A549 (cell line): ENCODE measurements around the gene EPB41L5. TPM values are rescaled to one million over a fixed set of nuclear protein-coding genes. Genes with fewer than 3 reads are reported as not detected.
"Not testable (repeated sequence)": the region's sequence is repeated elsewhere in the genome, so short reads cannot be mapped to it uniquely, and the experiment has no call there.

ENCODE experiments used
- ATAC-seq, 2 experiments: fragments of 200-7000 bp in 1 of 2; fragments of >200 bp in 1 of 2; cut with Nextera tagmentation in 1 of 2; cut with Tn5 transposase in 1 of 2; 3 replicates each; pipeline versions ENCODE4 v1.8.0 to v1.9.1; 2018 to 2020; ENCODE audit warnings: mild to moderate bottlenecking in 1 of 2, moderate library complexity in 1 of 2
- CTCF ChIA-PET: fragments of 300-600 bp; sonication (Branson Sonifier 250); formaldehyde crosslinking; extraction: SDS; loops from one replicate; lab custom pipeline; 2021; ENCODE audit warnings: antibody characterized with exemption, inconsistent platforms; lab: Yijun Ruan, JAX
- POLR2A ChIA-PET: fragments of 350-600 bp; formaldehyde crosslinking; extraction: SDS; loops from one replicate; lab custom pipeline; 2021; ENCODE audit warnings: antibody characterized with exemption, inconsistent platforms; lab: Yijun Ruan, JAX
- DNase-seq, 2 experiments: peaks; one replicate each; pipeline versions ENCODE4 v3.0.0 to v3.0.0-alpha.2; 2011 to 2016; ENCODE audit warnings: low read depth in 1 of 2, low spot score in 1 of 2
- FAIRE-seq: peaks from 2 replicates; lab custom pipeline; 2011; peaks lifted over from hg19 to GRCh38; lab: Jason Lieb, UNC
- H3K27ac ChIP-seq, 2 experiments: fragments of >200 bp; sonication (Bioruptor Twin); formaldehyde crosslinking; 3 replicates each; pipeline ENCODE4 v1.5.1; 2016 to 2017
- H3K4me1 ChIP-seq: fragments of >200 bp; sonication (Bioruptor Twin); formaldehyde crosslinking; 3 replicates; pipeline ENCODE4 v1.6.1; 2016
- H3K4me2 ChIP-seq: fragments of >200 bp; sonication (Bioruptor Twin); formaldehyde crosslinking; 3 replicates; pipeline ENCODE4 v1.6.1; 2016
- H3K4me3 ChIP-seq: fragments of >200 bp; sonication (Bioruptor Twin); formaldehyde crosslinking; 3 replicates; pipeline ENCODE4 v1.5.1; 2016
- H3K9me3 ChIP-seq: fragments of >200 bp; sonication (Bioruptor Twin); formaldehyde crosslinking; 3 replicates; pipeline ENCODE4 v1.6.1; 2016
- BHLHE40 ChIP-seq: IDR thresholded peaks from 2 replicates; pipeline ENCODE4 v1.6.1; 2012; ENCODE audit warnings: low read depth, low read length, inconsistent platforms
- EHF ChIP-seq: fragments of 250-450 bp; sonication (Bioruptor Pico); IDR thresholded peaks from 2 replicates; pipeline ENCODE4 v1.5.0; 2020; ENCODE audit warnings: mild to moderate bottlenecking
- EP300 ChIP-seq, 2 experiments: fragments of >200 bp; sonication (Bioruptor Twin); formaldehyde crosslinking; IDR thresholded peaks; 2 replicates in 1 of 2; 3 replicates in 1 of 2; pipeline ENCODE4 v1.6.1; 2016 to 2017
- ESRRA ChIP-seq: fragments of 150-350 bp; IDR thresholded peaks from 2 replicates; pipeline ENCODE4 v1.6.1; 2014; ENCODE audit warnings: mild to moderate bottlenecking, low read length, borderline replicate concordance
- FOXS1 ChIP-seq: fragments of 250-450 bp; sonication (Bioruptor Pico); IDR thresholded peaks from 2 replicates; pipeline ENCODE4 v1.5.0; 2020; ENCODE audit warnings: mild to moderate bottlenecking, moderate library complexity
- HDAC2 ChIP-seq: fragments of 200-600 bp; sonication (generic); IDR thresholded peaks from 2 replicates; pipeline ENCODE4 v1.6.1; 2016
- HES2 ChIP-seq: fragments of >200 bp; sonication (Bioruptor Twin); formaldehyde crosslinking; IDR thresholded peaks from 2 replicates; pipeline ENCODE4 v1.6.1; 2016
- HEYL ChIP-seq: fragments of 250-450 bp; sonication (Bioruptor Pico); IDR thresholded peaks from 2 replicates; pipeline ENCODE4 v1.8.0; 2021; ENCODE audit warnings: mild to moderate bottlenecking, moderate library complexity
- HOXB5 ChIP-seq: fragments of 250-450 bp; sonication (Bioruptor Pico); IDR thresholded peaks from 2 replicates; pipeline ENCODE4 v1.5.0; 2020; ENCODE audit warnings: mild to moderate bottlenecking, moderate library complexity
- JUN ChIP-seq, 2 experiments: fragments of >200 bp; sonication (Bioruptor Twin); formaldehyde crosslinking; IDR thresholded peaks; 2 replicates in 1 of 2; 3 replicates in 1 of 2; pipeline ENCODE4 v1.6.1; 2016 to 2017
- KDM1A ChIP-seq: fragments of 200-600 bp; sonication (generic); IDR thresholded peaks from 2 replicates; pipeline ENCODE4 v1.6.1; 2016; ENCODE audit warnings: low read depth, mild to moderate bottlenecking
- NFE2L2 ChIP-seq: fragments of 150-350 bp; conservative IDR thresholded peaks from 2 replicates; pipeline ENCODE4 v1.6.1; 2014; ENCODE audit warnings: low read length
- NR3C1 ChIP-seq: fragments of >200 bp; sonication (Bioruptor Twin); formaldehyde crosslinking; IDR thresholded peaks from 3 replicates; pipeline ENCODE4 v1.6.1; 2017
- POLR2A ChIP-seq: IDR thresholded peaks from 2 replicates; pipeline ENCODE4 v1.6.1; 2012; ENCODE audit warnings: mild to moderate bottlenecking, low read length
- RAD21 ChIP-seq, 2 experiments: fragments of >200 bp in 1 of 2; sonication (Bioruptor Twin) in 1 of 2; formaldehyde crosslinking in 1 of 2; IDR thresholded peaks in 1 of 2; conservative IDR thresholded peaks in 1 of 2; 2 replicates in 1 of 2; 3 replicates in 1 of 2; pipeline ENCODE4 v1.6.1; 2012 to 2018; ENCODE audit warnings: inconsistent platforms in 1 of 2
- RCOR1 ChIP-seq: fragments of 150-350 bp; IDR thresholded peaks from 2 replicates; pipeline ENCODE4 v1.6.1; 2014; ENCODE audit warnings: antibody characterized with exemption, low read length, low read depth
- RNF2 ChIP-seq: fragments of 200-600 bp; sonication (generic); IDR thresholded peaks from 2 replicates; pipeline ENCODE4 v1.6.1; 2016; ENCODE audit warnings: low read depth, mild to moderate bottlenecking, antibody characterized with exemption, moderate library complexity, borderline replicate concordance
- SREBF2 ChIP-seq: fragments of 450-650 bp; IDR thresholded peaks from 2 replicates; pipeline ENCODE4 v1.6.1; 2014; ENCODE audit warnings: mild to moderate bottlenecking, moderate library complexity
- TFCP2L1 ChIP-seq: fragments of 250-450 bp; sonication (Bioruptor Pico); IDR thresholded peaks from 2 replicates; pipeline ENCODE4 v1.5.0; 2021; ENCODE audit warnings: mild to moderate bottlenecking
- USF2 ChIP-seq: fragments of 450-650 bp; IDR thresholded peaks from 2 replicates; pipeline ENCODE4 v1.6.1; 2014; ENCODE audit warnings: antibody characterized with exemption
- ZFP36 ChIP-seq: fragments of 450-650 bp; IDR thresholded peaks from 2 replicates; pipeline ENCODE4 v1.6.1; 2014; ENCODE audit warnings: borderline replicate concordance; ENCODE audit not compliant: partially characterized antibody
- WGBS: methylation state at CpG from one replicate; pipeline ENCODE4 v1.1.6; 2017; ENCODE audit errors: missing lambda C conversion rate; 5-methylcytosine and 5-hydroxymethylcytosine counted together
- polyA plus RNA-seq, 4 experiments: library from polyadenylated mRNA; depleted of rRNA in 3 of 4; stranded (reverse); fragments of >200 nt; fragmentation: RNase III in 1 of 4; extraction: RNeasy Plus Mini Kit Qiagen cat#74134 plus additional on column Dnase treatment in 1 of 4; gene quantifications; 2 replicates in 3 of 4; 3 replicates in 1 of 4; pipeline ENCODE4 v1.2.3, GENCODE V29; 2011 to 2017
- TF ChIP-seq, protein P1 (sequence below): IDR thresholded peaks from 2 replicates; pipeline ENCODE4 v1.6.1; 2012; ENCODE audit warnings: low read depth, borderline replicate concordance

EPB41L5 gene
- polyA plus RNA-seq, 2 of the 4 experiments (the other 2 are of a cell fraction): 5.8 to 33.0 TPM

DNA sequence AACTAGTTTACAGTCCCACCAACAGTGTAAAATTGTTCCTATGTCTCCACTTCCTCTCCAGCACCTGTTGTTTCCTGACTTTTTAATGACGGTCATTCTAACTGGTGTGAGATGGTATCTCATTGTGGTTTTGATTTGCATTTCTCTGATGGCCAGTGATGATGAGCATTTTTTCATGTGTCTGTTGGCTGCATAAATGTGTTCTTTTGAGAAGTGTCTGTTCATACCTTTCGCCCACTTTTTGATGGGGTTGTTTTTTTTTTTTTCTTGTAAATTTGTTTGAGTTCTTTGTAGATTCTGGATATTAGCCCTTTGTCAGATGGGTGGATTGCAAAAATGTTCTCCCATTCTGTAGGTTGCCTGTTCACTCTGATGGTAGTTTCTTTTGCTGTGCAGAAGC, 33.4 kb downstream of the EPB41L5 start:
- FAIRE-seq, ATAC-seq, H3K4me1 ChIP-seq, POLR2A ChIA-PET, H3K27ac ChIP-seq, H3K4me2 ChIP-seq, CTCF ChIA-PET, H3K4me3 ChIP-seq, H3K9me3 ChIP-seq: not testable (repeated sequence)
- WGBS: 95% methylated on average over 2 of the region's 2 CpGs
- DNase-seq: peak in 1 of 2 experiments; percentile 9

GRCh38 chr2:120052597-120052996, 39.7 kb downstream of the EPB41L5 start:
- no peak for ATAC-seq
- DNase-seq: no peak
- no peak overlapping the region for H3K4me3 ChIP-seq
- no peaks in the 10 kb centered on the region for H3K4me1 ChIP-seq
- WGBS: 61% methylated on average over 2 of the region's 2 CpGs
- no peak for TF ChIP-seq HEYL (CRISPR knock-in tag)
- no peak for TF ChIP-seq JUN (IDR thresholded peaks at IDR 0.05)
- TF ChIP-seq KDM1A: no peak
- no peak for TF ChIP-seq ESRRA
- TF ChIP-seq NFE2L2: no peak
- TF ChIP-seq BHLHE40: no peak
- no peak for TF ChIP-seq NR3C1
- no peak for TF ChIP-seq RAD21 (conservative IDR thresholded peaks at IDR 0.05 in 1 of 2, IDR thresholded peaks at IDR 0.05 in 1 of 2)
- no peak for TF ChIP-seq RNF2
- TF ChIP-seq HDAC2: no peak
- TF ChIP-seq, all 56 proteins: peak for 0
- Histone ChIP-seq H3K4me2 (no peak overlapping the region), H3K9me3 (peaks cover 13% of the 10 kb centered on the region; the same call in 2 of the 3 replicates), H3K27ac (no peak overlapping the region)
- FAIRE-seq: no peak
- ChIA-PET POLR2A (no interaction called here), CTCF (no interaction called here)

GRCh38 chr2:120053891-120054290, 41.0 kb downstream of the EPB41L5 start:
- Histone ChIP-seq H3K9me3 (peaks cover 13% of the 10 kb centered on the region; the same call in 2 of the 3 replicates), H3K4me2 (no peak overlapping the region), H3K4me3 (no peak overlapping the region), H3K27ac (no peak overlapping the region)
- CTCF ChIA-PET: no interaction called here
- ATAC-seq: no peak
- no peak for DNase-seq
- POLR2A ChIA-PET: no interaction called here
- no peak for TF ChIP-seq EP300 (IDR thresholded peaks at IDR 0.05)
- TF ChIP-seq BHLHE40: no peak
- TF ChIP-seq POLR2A: no peak
- TF ChIP-seq EHF (CRISPR knock-in tag): no peak
- TF ChIP-seq USF2: no peak
- no peak for TF ChIP-seq FOXS1 (CRISPR knock-in tag)
- no peak for TF ChIP-seq HES2
- no peak for TF ChIP-seq TFCP2L1
- TF ChIP-seq, protein P1, sequence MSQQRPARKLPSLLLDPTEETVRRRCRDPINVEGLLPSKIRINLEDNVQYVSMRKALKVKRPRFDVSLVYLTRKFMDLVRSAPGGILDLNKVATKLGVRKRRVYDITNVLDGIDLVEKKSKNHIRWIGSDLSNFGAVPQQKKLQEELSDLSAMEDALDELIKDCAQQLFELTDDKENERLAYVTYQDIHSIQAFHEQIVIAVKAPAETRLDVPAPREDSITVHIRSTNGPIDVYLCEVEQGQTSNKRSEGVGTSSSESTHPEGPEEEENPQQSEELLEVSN: no peak
- TF ChIP-seq HDAC2: no peak
- TF ChIP-seq ZFP36: no peak
- no peak for TF ChIP-seq HEYL (CRISPR knock-in tag)
- TF ChIP-seq RCOR1: no peak
- no peak for TF ChIP-seq NFE2L2
- TF ChIP-seq, all 56 proteins: peak for 0
- FAIRE-seq: no peak
- H3K4me1 ChIP-seq: no peaks in the 10 kb centered on the region
- 90% methylated on average over 3 of the region's 3 CpGs for WGBS

- Histone ChIP-seq H3K4me1 (peaks cover 15% of the 10 kb centered on the region), H3K4me3 (no peak overlapping the region), H3K9me3 (0 out of 3 replicates have a peak, but pooled peaks cover 5% of the 10 kb centered on the region), H3K27ac (no peak overlapping the region), H3K4me2 (no peak overlapping the region)
- no peak for TF ChIP-seq HOXB5 (CRISPR knock-in tag)
- no peak for TF ChIP-seq SREBF2
- no peak for TF ChIP-seq RNF2
- TF ChIP-seq RCOR1: no peak
- no peak for TF ChIP-seq FOXS1 (CRISPR knock-in tag)
- ATAC-seq: no peak; a peak in 1 of 6 replicates
- DNase-seq: no peak
- 92% methylated on average over 8 of the region's 8 CpGs for WGBS
- FAIRE-seq: no peak
- POLR2A ChIA-PET: no interaction called here
- CTCF ChIA-PET: no interaction called here
Measured at GRCh38 chr2:120059483-120059882, 46.6 kb downstream of the EPB41L5 start.
